HG03095 (cell line): ENCODE measurements around the gene UGT2B11.
"Not testable (repeated sequence)": the region's sequence is repeated elsewhere in the genome, so short reads cannot be mapped to it uniquely, and the experiment has no call there.

ENCODE experiments used
- ATAC-seq: cut with Tn5 transposase; IDR thresholded peaks from one replicate; pipeline ENCODE4 v1.9.1; 2021; ENCODE audit warnings: moderate library complexity; ENCODE audit not compliant: unreplicated experiment

The UGT2B11 gene

GRCh38 chr4:69170233-69171134, 44.1 kb downstream of the UGT2B11 start:
- ATAC-seq = peak; percentile 70

DNA sequence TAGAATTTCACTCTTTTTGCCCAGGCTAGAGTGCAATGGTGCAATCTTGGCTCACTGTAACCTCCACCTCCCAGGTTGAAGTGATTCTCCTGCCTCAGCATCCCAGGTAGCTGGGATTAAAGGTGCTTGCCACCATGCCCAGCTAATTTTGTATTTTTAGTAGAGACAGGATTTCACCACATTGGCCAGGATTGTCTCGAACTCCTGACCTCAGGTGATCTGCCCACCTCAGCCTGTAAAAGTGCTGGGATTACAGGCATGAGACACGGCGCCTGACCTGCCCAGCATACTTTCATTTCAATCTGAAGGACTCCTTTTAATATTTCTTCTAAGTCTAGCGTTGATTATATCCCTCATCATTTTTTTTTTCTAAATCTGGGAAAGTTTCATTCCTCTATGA, 45.4 kb downstream of the UGT2B11 start:
- not testable (repeated sequence) for ATAC-seq

DNA sequence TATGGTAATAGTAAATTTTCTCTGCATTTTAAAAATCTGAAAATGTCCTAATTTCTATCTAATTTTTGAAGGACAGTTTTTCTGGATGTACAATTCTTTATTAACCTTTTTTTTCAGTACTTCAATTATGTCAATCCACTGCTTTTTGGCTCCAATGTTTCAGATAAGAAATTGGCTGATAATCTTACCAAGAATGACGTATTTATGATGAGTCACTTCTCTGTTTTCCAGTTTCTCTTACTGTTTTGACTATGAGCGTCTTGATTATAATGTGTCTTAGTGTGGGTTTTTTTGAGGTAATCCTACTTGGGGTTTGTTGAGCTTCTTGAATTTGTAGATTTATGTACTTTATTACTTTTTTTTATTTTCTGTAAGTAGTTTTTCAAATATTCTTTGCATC, 47.2 kb downstream of the UGT2B11 start:
- no peak for ATAC-seq

DNA sequence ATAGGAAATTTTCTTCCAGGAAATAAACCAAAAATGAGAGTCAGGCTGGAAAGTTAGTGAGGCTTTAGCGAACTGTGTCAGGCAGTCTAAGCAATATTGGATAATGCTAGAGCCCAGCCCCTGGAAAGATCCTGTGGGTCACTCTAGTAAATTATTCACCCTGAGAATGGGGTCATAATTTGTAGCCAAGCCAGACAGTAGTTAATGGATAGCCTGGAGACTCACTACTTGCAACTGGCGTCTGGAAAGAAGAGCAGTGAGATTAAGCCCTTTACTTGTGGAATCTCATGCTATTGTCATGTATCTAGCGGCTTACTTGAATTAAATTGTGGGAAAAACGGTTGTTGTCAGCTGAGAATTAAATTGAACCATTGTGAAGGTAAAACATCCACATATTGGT, 48.2 kb downstream of the UGT2B11 start:
- ATAC-seq = not testable (repeated sequence)

DNA sequence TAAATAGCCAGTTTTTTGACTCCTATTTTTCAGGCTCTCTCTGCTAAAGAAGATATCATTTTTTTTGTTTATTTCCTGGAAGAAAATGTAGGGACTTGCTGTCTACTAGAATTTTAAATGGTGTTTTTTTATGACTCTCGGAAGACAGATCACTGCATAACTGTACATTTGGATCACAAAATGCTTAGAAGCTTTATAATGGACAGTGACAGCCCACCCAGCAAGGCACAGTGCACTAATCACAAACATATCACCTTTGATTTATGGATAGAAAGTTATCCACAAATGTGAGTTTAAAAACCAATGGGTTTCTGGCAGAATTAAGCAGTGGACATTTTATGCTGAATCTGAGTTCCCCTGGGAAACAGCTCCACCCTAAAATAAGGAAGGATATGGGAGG, 48.8 kb downstream of the UGT2B11 start:
- not testable (repeated sequence) for ATAC-seq

- ATAC-seq = peak; percentile 66
These were observed 57.6 kb downstream of the UGT2B11 start for GRCh38 chr4:69156913-69157312.

- no peak for ATAC-seq
These were observed 60.5 kb downstream of the UGT2B11 start for GRCh38 chr4:69154021-69154420.
